ENCODE results near the gene PIK3CD.
A peak's percentile ranks its signal among the peaks of the same experiment; 100 is the strongest.
"Not testable (repeated sequence)": the region's sequence is repeated elsewhere in the genome, so short reads cannot be mapped to it uniquely, and the experiment has no call there.

The PIK3CD gene

DNA sequence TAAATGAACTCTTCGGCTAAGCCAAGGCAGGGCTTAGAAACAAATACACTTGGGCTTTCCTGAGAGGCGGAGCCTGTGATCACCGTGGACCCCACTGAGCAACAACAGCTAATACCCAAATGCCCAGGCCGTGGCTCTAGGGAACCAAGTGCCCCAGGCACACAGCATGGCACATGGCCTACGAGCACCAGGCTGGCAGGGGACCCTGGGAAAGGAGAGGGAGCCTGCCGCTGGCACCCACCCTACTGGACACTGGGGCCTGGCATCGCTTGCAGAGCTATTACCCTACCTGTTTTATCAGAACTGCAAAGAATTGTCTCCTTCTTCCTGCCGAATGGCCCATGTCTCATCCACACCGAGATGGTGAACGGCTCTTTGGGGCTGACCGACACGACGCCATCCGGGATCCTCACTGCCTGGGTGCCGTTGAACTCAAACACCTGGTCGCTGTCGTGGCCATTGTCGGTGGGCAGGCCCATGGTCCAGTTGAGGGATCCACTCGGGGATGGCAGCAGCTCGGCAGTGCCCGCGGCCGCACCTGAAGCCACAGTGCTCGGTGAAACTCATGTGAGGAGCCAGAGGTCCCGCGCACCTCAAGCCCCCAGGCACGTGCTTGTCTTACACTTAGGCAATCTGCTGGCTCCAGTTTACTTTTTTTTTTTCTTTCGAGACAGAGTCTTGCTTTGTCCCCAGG lies 92.7 kb downstream of the PIK3CD start:
- DNase-seq: no peak

- no peak for DNase-seq
Measured at GRCh38 chr1:9746211-9746610, 94.7 kb downstream of the PIK3CD start.

GRCh38 chr1:9746651-9747050 lies 95.1 kb downstream of the PIK3CD start:
- DNase-seq: no peak

DNA sequence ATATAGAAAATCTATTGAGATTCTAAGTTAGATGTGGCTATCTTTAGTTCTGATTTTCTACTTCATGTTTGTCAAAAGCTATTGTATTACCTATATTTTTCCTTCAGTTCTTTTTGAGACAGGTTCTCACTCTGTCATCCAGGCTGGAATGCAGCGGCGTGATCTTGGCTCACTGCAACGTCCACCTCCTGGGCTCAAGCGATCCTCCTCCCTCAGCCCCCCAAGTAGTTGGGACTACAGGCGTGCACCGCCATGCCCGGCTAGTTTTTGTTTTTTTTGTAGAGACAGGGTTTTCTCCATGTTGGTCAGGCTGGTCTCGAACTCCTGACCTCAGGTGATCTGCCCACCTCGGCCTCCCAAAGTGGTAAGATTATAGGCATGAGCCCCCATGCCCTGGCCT lies 96.9 kb downstream of the PIK3CD start:
- not testable (repeated sequence) for DNase-seq

DNA sequence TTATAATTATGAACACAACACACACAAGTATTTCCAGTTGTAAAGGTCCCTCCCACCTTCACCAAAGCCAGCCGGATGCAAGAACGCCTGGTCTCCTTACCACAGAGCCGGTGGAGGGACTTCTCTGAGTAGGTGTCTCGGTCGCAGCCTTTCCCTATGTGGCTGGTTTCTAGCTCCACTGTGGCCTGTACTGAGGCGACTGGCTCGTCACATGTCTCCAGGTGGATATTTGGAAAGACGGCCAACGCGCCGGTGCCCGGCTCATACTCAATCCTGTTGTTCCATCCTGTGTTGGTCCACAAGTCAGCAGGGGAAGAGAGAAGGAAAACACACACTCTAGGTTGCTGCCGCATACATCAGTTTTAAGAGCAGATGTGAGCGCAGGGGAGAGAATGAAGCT lies 97.8 kb downstream of the PIK3CD start:
- DNase-seq: no peak

DNA sequence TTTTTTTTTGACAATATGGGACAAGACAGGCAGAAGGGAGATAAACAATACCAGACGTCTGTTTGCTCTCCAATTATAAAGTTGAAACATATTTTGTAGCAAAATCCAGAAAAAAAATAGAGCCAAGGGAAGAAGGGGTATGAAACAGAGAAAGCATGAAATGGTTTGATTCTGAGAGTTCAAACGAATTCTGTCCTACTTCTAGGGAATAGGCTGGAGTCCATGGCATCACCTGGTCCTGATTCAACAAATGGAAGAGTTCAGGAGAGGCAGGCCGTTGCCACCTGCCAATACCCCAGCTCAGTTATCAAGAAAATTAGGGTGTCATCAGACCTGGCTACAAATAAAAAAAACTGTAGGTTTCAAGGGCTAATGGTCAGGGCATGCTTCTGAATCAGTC lies 100.4 kb downstream of the PIK3CD start:
- no peak for DNase-seq

- no peak for DNase-seq
Measured at GRCh38 chr1:9753121-9753531, 101.6 kb downstream of the PIK3CD start.

DNA sequence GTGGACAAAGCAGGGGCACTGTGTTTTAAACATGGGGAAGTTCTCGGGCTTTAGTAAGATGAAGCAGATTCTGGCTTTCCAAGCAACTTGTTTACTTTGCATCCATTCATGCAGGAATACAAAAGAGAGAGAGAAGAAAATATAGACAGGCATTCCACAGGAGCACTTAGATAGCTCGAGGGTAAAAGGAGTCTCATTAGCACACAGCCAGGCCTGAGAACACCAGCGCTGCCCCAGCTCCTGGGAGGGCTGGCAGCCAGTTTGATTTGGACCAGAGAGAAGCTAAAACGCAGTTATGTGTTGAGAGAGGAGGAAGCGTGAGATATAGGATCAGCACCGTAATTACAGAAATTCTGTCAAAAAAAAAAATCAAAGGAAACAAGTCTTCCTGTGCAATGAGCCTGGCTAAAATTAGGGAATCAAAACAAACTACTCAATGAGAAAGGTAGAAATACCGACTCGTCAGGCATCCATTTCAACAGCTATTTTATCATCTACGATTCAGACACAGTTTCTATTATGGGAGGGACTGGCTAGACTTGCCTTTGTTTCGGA lies 104.0 kb downstream of the PIK3CD start:
- no peak for DNase-seq

DNA sequence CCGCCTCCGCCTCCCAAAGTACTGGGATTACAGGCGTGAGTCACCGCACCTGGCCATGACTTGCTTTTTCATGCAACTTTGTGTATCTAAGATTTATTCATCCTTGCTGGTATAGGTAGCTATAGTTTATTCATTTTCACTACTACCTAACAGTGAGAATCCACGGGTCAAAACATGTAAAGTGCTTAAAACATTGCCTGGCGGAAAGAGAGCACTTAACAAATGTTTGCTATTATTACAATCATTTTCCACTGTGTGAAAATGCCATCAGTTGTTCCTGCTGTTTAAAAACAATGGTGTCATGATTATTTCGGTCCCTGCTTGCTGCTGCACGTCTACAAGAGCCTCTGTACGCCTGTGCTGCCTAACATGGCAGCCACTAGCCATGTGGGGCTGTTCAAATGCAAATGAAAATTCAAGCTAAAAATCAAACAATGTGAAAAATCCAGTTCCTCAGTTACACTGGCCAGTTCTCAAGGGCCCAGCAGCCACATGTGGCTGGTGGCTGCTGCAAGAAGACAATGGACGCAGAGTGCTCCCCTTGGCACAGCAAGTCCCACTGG lies 107.1 kb downstream of the PIK3CD start:
- DNase-seq: no peak

DNA sequence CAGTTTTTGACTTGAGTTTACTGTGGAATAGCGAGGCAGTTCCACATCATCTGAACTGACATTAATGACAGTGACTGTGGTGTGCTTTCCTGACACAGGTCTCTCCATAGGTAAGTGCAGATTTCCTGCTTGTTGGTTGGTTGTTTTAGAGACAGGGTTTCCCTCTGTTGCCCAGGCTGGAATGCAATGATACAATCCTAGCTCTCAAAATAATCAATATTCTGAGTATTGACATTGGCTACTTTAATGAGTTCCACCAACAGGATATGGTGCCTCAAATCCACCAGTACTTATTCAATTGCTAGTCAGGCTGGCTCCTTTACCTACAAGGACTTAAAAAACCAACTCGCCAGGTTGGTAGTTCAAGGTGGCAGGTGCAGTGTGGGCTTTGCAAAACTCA lies 108.4 kb downstream of the PIK3CD start:
- no peak for DNase-seq

DNA sequence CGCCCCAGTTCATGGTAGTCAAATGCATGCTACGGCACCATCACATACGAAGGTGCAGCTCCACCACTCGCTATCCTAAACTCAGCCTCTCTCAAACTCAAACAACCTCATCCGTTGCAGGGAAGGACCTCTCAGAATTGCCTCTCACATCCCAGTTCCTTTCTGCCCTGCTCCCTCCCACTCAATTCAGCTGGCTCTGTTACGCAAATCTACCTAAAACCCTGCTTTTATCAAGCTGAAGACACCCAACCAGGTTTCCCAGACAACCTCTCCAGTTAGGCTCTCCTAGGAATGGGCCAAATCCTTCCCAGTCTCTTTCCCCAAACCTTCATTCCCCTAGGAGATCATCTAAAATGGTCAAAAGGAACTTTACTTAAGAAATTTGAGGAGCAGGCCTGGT lies 109.3 kb downstream of the PIK3CD start:
- DNase-seq: no peak

- DNase-seq: no peak
Measured at GRCh38 chr1:9761855-9762254, 110.3 kb downstream of the PIK3CD start.

DNA sequence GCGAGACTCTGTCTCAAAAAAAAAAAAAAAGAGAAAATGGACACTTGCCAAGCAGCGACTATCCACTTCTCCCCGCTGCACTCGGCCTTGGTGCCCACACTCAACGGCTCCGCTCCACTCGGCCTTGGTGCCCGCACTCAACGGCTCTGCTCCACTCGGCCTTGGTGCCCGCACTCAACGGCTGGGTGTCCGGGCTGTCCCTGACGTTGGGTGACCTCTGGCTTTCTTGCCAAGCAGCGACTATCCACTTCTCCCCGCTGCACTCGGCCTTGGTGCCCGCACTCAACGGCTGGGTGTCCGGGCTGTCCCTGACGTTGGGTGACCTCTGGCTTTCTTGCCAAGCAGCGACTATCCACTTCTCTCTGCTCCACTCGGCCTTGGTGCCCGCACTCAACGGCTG lies 110.9 kb downstream of the PIK3CD start:
- DNase-seq: not testable (repeated sequence)

- DNase-seq: no peak
Measured at GRCh38 chr1:9763914-9764313, 112.4 kb downstream of the PIK3CD start.

DNA sequence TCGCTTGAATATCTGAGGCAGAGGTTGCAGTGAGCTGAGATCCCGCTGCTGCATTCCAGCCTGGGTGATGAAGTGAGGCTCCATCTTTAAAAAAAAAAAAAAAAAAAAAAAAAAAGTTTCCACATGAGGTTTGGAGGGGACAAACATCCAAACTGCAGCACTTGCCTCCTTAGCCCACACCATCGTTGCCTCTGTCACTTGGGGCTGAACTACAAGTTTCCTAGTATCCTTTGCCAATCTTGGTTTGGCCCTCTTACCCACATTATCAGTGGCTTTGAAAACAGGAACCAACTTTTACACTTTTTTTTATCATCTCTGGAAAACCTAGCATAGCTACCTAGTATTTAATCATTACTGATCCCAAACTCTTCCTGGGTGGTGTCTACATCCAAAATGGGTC lies 113.0 kb downstream of the PIK3CD start:
- DNase-seq: no peak

DNA sequence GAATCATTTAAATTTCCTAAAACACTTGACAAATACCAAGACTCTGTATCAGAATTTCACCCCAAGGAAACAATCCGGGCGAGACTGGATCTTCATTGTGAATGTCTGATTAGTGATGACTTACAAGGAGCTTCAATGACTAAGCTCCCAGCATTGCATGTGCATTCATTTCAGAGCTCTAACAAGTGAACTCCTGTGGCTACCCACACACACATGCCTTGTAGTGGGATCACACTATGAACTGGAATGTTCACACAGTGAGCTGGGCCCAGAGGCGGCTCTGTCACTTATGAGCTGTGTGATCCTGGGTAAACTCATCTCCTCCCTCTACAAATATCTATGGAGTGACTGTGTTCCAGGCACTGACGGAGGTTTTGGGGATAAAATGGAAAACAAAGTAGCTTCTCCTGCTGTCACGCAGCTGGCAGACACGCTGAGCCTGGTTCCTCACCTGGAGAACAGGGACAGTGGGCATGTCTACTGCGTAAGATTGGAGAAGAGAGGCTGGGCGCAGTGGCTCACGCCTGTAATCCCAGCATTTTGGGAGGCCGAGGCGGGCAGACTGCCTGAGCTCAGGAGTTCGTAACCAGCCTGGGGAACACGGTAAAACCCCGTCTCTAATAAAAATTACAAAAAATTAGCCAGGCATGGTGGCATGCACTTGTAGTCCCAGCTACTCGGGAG lies 115.4 kb downstream of the PIK3CD start:
- no peak for DNase-seq

- peak; percentile 16 to 20 for DNase-seq
Measured at GRCh38 chr1:9767964-9768668, 116.6 kb downstream of the PIK3CD start.

- DNase-seq: no peak
Measured at GRCh38 chr1:9768983-9769382, 117.5 kb downstream of the PIK3CD start.

DNA sequence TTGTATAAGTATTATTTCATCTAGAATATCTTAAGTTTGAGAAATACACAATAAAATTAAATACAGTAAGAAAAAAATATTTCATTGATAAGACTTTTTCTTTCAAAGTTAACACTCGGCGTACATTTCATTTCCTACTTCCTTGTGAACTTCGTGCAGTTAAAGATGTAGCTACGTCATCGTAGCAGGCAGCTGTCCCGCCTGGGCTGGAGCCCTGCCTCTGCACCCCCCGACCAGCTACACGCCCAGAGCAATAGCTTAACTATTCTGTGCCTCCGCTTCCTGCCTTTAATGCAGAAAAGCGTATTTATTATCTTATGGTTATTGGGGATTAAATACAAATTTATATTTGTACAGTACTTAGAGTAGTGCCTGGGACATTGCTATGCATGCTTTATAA lies 118.8 kb downstream of the PIK3CD start:
- no peak for DNase-seq

DNA sequence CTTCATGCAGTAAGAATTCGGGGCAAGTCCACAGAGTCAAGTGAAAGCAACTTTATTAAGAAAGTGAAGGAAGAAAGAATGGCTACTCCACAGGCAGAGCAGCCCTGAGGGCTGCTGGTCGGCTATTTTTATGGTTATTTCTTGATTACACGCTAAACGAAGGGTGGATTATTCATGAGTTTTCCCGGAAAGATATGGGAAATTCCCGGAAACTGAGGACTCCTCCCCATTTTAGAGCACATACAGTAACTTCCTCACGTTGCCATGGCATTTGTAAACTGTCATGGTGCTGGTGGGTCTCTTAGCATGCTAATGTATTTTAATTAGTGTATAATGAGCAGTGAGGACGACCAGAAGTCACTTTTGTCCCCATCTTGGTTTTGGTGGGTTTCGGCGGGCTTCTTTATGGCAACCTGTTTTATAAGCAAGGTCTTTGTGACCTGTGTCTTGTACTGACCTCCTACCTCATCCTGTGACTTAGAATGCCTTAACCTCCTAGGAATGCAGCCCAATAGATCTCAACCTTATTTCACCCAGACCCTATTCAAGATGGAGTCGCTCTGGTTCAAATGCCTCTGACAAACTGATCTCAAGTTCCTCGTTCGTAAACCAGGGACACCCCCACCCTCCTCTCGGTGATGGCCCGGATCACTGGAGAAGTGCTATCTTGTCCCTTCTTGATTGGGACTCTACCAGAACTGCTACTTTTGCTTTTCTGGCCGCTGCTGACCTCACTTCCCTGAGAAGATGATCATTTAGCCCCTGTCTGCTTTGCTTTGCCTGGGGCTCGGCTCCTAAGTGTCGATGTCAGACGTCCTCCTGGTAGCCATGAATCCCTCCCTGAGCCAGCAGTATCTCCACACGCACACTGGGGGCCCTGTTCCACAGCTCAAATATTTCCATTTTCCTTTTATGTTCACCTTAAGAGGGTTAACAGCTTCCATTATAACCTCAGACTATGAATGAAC lies 123.5 kb downstream of the PIK3CD start:
- no peak for DNase-seq

GRCh38 chr1:9776685-9777084 lies 125.2 kb downstream of the PIK3CD start:
- no peak for DNase-seq
